GM12865 (cell line): Measurements from ENCODE around the gene MXD3.
A peak's percentile ranks its signal among the peaks of the same experiment; 100 is the strongest.

Source experiments
- DNase-seq: peaks from one replicate; pipeline ENCODE4 v3.0.0; 2010; ENCODE audit warnings: low read depth
- H3K4me3 ChIP-seq: 2 replicates; pipeline ENCODE4 v1.5.1; 2011; ENCODE audit warnings: mild to moderate bottlenecking, low read depth, low read length, control low read depth
- TF ChIP-seq, protein P1 (sequence below): IDR thresholded peaks from 2 replicates; pipeline ENCODE4 v1.5.1; 2011; ENCODE audit warnings: low read length, control low read depth, low read depth, inconsistent platforms; ENCODE audit not compliant: insufficient read depth; ENCODE audit errors: missing control alignments

MXD3 gene

GRCh38 chr5:177319913-177320588 is 8.4 kb upstream of the MXD3 start:
- no peak for DNase-seq
- no peak overlapping the region for H3K4me3 ChIP-seq
- TF ChIP-seq, protein P1, sequence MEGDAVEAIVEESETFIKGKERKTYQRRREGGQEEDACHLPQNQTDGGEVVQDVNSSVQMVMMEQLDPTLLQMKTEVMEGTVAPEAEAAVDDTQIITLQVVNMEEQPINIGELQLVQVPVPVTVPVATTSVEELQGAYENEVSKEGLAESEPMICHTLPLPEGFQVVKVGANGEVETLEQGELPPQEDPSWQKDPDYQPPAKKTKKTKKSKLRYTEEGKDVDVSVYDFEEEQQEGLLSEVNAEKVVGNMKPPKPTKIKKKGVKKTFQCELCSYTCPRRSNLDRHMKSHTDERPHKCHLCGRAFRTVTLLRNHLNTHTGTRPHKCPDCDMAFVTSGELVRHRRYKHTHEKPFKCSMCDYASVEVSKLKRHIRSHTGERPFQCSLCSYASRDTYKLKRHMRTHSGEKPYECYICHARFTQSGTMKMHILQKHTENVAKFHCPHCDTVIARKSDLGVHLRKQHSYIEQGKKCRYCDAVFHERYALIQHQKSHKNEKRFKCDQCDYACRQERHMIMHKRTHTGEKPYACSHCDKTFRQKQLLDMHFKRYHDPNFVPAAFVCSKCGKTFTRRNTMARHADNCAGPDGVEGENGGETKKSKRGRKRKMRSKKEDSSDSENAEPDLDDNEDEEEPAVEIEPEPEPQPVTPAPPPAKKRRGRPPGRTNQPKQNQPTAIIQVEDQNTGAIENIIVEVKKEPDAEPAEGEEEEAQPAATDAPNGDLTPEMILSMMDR: no peak

DNA sequence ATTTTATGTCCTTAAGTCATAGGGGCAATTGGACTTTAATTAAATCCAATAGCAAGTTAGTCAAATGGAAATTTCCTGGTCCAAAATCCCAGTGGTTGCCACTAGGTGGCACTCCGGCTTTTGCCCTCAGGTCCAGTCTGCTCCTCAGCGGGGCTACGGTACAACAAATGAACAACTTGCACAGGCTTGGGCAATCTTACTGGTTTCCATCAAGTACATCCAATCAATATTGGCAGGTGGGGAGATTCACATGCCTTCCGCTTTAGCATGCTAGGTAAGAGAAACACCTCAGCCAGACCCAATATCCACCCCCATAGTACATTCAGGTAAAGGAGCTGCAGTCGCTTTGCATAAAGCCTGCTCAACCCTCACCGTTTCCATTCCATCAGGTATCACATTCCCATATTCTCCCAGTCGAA is 6.3 kb upstream of the MXD3 start:
- DNase-seq: peak; percentile 88
- no peak overlapping the region for H3K4me3 ChIP-seq
- TF ChIP-seq, protein P1: peak; percentile 88

DNA sequence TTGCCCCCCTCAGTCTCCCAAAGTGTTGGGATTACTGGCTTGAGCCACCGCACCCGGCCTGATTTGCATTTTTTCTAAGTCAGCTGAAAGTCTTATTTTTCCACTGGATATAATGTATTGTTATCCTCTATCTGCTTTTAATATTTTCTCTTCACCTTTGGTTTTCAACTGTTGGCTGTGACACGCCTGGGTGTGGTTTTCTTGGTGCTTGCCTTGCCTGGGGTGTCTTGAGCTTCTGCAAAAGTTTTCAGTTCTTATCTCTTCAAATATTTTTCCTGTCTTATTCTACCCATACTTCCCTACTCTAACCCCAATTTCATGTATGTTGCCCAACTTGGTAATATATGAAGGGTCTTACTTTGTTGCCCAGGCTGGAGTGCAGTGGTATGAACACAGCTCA is 4.3 kb upstream of the MXD3 start:
- no peak overlapping the region for H3K4me3 ChIP-seq
- DNase-seq: no peak
- TF ChIP-seq, protein P1: no peak

- H3K4me3 ChIP-seq: no peak overlapping the region
- DNase-seq: no peak
- TF ChIP-seq, protein P1: no peak
Observed at GRCh38 chr5:177315411-177315810, 3.7 kb upstream of the MXD3 start.

GRCh38 chr5:177314376-177315342 is 3.0 kb upstream of the MXD3 start:
- TF ChIP-seq, protein P1: no peak
- H3K4me3 ChIP-seq: no peak overlapping the region
- DNase-seq: no peak

DNA sequence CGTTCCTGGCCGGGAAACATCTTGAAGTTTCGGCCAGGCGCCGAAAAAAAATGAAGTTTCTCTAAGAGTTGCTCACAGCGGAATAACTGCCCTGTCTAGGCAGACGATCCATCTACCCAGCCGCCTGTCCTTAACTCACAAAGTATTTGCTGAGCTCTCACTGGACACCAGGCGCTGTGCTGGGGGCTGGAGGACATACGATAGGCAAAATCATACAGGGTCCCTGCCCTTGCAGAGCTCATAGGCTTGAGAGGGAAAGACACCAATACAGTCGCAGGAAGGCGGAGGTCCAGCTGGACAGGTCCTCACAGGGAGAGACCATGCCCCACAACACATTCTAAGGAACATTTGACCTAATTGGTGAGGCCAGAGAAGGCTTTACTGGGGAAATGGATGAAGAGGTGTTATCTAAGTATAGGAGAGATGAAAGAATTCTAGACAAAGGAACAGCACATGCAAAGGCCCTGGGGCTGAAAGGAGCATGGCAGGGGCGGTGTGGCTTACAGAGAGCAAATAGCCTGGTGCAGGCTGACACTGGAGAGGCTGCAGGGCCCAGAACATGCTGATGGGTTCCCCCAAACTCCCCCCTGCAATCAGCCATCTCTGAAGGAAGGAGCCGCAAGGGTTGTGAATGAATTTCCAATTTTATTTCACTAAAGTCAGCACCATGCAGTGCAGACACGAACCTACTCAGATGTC is 2.0 kb upstream of the MXD3 start:
- H3K4me3 ChIP-seq: no peak overlapping the region
- no peak for DNase-seq
- TF ChIP-seq, protein P1: no peak
